Testis (tissue), 3 donors: ENCODE measurements around the gene SMARCB1. TPM values are rescaled to one million over a fixed set of nuclear protein-coding genes. Genes with fewer than 3 reads are reported as not detected.

Experiments used
- DNase-seq: peaks from one replicate; pipeline ENCODE4 v3.0.0-alpha.2; 2019
- H3K27ac ChIP-seq, 2 donors: fragments of 200-600 bp; sonication (generic); one replicate each; pipeline ENCODE4 v1.5.1; 2019
- H3K27me3 ChIP-seq: fragments of 200-600 bp; sonication (generic); one replicate; pipeline ENCODE4 v1.5.1; 2019
- H3K36me3 ChIP-seq: fragments of 200-600 bp; sonication (generic); one replicate; pipeline ENCODE4 v1.5.1; 2017; ENCODE audit warnings: low read depth; ENCODE audit errors: missing control alignments
- H3K4me1 ChIP-seq: fragments of 200-600 bp; sonication (generic); one replicate; pipeline ENCODE4 v1.5.1; 2019
- H3K4me3 ChIP-seq, 2 donors: fragments of 200-600 bp; sonication (generic); one replicate each; pipeline ENCODE4 v1.5.1; 2017 to 2019
- H3K9me3 ChIP-seq: fragments of 200-600 bp; sonication (generic); one replicate; pipeline ENCODE4 v1.5.1; 2017
- POLR2A ChIP-seq: fragments of 450-650 bp; IDR thresholded peaks from one replicate; pipeline ENCODE4 v1.6.1; 2017; ENCODE audit warnings: antibody characterized with exemption, mild to moderate bottlenecking, moderate library complexity
- WGBS, 2 donors: methylation state at CpG; one replicate each; pipeline ENCODE4 v1.1.5; 2018; 5-methylcytosine and 5-hydroxymethylcytosine counted together
- intact Hi-C: fragments of 100-400 bp; cut with DNase I; formaldehyde crosslinking; loops from one replicate; pipeline ENCODE4 v1.15.1; 2023; ENCODE audit warnings: low total_unique reads
- polyA plus RNA-seq: library from polyadenylated mRNA; stranded (reverse); fragments of 350-450 nt; fragmentation: Illumina TruSeq; extraction: RNeasy Lipid Tissue Mini Kit (QIAGEN cat#74804); gene quantifications from one replicate; pipeline ENCODE4 v1.2.3, GENCODE V29; 2014; ENCODE audit warnings: low read depth, low replicate concordance; ENCODE audit not compliant: insufficient read depth
- total RNA-seq, 2 donors: library from RNA; depleted of rRNA; stranded (reverse); fragments of >200 nt; gene quantifications; one replicate each; pipeline ENCODE4 v1.2.3, GENCODE V29; 2016
- TF ChIP-seq, protein P1 (sequence below), 3 experiments: fragments of 450-650 bp in 2 of 3; fragments of 200-600 bp in 1 of 3; sonication (generic) in 1 of 3; IDR thresholded peaks; one replicate each; pipeline ENCODE4 v1.5.1; 2016 to 2019; ENCODE audit warnings: antibody characterized with exemption in 3 of 3, mild to moderate bottlenecking in 2 of 3, moderate library complexity in 1 of 3

The SMARCB1 gene
- total and polyA plus RNA-seq, 3 donors from 2014 or later: 158 to 165 (median 160) TPM

GRCh38 chr22:23831261-23831660, 44.5 kb downstream of the SMARCB1 start:
- Histone ChIP-seq H3K27me3 (no peaks in the 10 kb centered on the region), H3K4me1 (peaks cover 18% of the 10 kb centered on the region), H3K4me3 (no peak overlapping the region), H3K36me3 (no peaks in the 10 kb centered on the region), H3K27ac (no peak overlapping the region), H3K9me3 (no peaks in the 10 kb centered on the region)
- WGBS, 2 donors: 90 to 93% methylated on average over 6 to 8 of the region's 8 CpGs
- TF ChIP-seq, protein P1, sequence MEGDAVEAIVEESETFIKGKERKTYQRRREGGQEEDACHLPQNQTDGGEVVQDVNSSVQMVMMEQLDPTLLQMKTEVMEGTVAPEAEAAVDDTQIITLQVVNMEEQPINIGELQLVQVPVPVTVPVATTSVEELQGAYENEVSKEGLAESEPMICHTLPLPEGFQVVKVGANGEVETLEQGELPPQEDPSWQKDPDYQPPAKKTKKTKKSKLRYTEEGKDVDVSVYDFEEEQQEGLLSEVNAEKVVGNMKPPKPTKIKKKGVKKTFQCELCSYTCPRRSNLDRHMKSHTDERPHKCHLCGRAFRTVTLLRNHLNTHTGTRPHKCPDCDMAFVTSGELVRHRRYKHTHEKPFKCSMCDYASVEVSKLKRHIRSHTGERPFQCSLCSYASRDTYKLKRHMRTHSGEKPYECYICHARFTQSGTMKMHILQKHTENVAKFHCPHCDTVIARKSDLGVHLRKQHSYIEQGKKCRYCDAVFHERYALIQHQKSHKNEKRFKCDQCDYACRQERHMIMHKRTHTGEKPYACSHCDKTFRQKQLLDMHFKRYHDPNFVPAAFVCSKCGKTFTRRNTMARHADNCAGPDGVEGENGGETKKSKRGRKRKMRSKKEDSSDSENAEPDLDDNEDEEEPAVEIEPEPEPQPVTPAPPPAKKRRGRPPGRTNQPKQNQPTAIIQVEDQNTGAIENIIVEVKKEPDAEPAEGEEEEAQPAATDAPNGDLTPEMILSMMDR (IDR thresholded peaks at IDR 0.05): no peak
- TF ChIP-seq POLR2A: no peak
- intact Hi-C loops: no loop called here
- no peak for DNase-seq

- no peaks in the 10 kb centered on the region for H3K36me3 ChIP-seq
- no peaks in the 10 kb centered on the region for H3K27me3 ChIP-seq
- H3K27ac ChIP-seq: no peak overlapping the region
- no peak for DNase-seq
- WGBS, 2 donors: 69 to 70% methylated on average over 6 to 10 of the region's 10 CpGs
- intact Hi-C loops: no loop called here
- H3K9me3 ChIP-seq: no peaks in the 10 kb centered on the region
- TF ChIP-seq POLR2A: no peak
- TF ChIP-seq, protein P1 (IDR thresholded peaks at IDR 0.05): no peak
- H3K4me1 ChIP-seq: peaks cover 18% of the 10 kb centered on the region
- no peak overlapping the region for H3K4me3 ChIP-seq
These were observed 45.0 kb downstream of the SMARCB1 start for GRCh38 chr22:23831781-23832180.

DNA sequence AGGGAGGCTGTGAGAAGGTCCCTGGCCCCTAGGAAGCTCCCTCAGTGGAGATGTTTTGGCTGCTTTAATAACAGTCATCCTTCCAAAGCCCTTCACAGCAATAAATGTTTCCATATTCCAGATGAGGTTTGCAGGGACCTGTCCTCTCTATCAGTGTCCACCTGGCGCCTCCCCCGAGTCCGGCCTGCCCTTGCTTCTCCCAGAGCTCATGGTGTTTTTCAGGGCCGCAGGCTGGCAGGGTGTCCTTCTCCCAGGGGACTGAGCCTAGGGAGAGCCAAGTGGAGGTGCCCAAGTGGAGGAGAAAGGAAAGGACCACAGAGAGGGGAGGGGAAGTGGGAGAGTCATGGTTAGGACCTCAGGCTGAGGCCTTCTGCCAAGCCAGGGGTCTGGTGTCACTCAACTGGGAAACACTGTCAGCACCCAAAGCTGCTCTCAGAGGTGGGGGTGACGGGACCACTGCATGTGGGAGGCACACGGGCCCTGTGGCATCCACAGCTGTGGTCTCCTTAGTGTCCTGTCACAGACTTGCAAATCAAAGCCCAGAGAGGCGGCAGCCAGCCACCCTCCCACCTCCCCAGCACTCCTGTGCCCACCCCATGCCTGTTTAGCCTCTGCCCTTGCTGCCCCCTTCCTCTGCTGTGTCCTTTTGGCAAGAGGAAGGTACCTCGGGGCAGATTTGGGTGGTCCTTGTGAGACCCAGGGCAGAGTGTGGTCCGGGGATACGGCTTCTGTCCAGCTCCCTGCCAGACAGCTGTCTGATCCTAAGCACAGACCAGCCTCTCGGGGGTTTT, 45.7 kb downstream of the SMARCB1 start:
- intact Hi-C loops: no loop called here
- no peak for DNase-seq
- H3K27ac ChIP-seq: no peak overlapping the region
- no peaks in the 10 kb centered on the region for H3K27me3 ChIP-seq
- TF ChIP-seq, protein P1 (IDR thresholded peaks at IDR 0.05): no peak
- no peak for TF ChIP-seq POLR2A
- no peak overlapping the region for H3K4me3 ChIP-seq
- no peaks in the 10 kb centered on the region for H3K9me3 ChIP-seq
- 59 to 74% methylated on average over 9 to 11 of the region's 11 CpGs for WGBS, 2 donors
- no peaks in the 10 kb centered on the region for H3K36me3 ChIP-seq
- H3K4me1 ChIP-seq: peaks cover 18% of the 10 kb centered on the region

DNA sequence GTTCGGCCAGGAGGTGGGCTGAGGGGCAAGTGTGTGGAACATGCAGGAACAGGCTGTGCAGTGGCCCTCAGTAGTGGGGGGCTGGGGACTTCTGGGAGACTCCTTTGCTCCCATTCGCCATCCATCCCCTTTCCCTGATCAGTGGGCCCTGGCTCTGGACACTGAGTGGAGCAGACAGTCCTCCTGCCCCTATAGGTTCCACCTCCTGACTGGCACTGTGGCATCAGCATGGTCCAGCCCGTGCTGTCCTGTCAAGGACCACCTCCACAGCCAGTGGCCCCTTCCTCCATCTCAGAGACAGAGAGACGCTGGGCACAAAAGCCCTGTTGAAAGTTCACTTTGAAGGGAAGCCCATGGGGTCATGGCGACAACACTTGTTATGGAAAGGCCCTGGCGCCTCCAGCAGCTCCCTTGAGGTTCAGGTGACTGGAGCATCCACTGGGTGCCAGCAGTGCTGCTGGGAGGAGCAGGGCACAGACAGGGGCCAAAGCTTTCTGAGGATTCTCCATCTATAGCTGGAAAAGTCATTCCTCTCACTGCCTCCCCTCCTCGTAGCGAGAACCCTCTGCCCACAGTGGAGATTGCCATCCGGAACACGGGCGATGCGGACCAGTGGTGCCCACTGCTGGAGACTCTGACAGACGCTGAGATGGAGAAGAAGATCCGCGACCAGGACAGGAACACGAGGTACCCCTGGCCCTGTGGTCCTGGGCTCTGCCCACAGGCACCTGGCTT, 46.4 kb downstream of the SMARCB1 start:
- Histone ChIP-seq H3K9me3 (no peaks in the 10 kb centered on the region), H3K4me1 (peaks cover 18% of the 10 kb centered on the region), H3K27me3 (no peaks in the 10 kb centered on the region), H3K27ac (no peak overlapping the region), H3K4me3 (no peak overlapping the region), H3K36me3 (no peaks in the 10 kb centered on the region)
- no peak for TF ChIP-seq POLR2A
- TF ChIP-seq, protein P1 (IDR thresholded peaks at IDR 0.05): no peak
- WGBS, 2 donors: 75 to 91% methylated on average over 14 to 16 of the region's 16 CpGs
- intact Hi-C loops: no loop called here
- DNase-seq: no peak
